HepG2 (cell line): ENCODE measurements around the gene LZTS2. TPM values are rescaled to one million over a fixed set of nuclear protein-coding genes. Genes with fewer than 3 reads are reported as not detected.
A peak's percentile ranks its signal among the peaks of the same experiment; 100 is the strongest.

Experiments
- BORCS8-MEF2B ChIP-seq: sonication (generic); formaldehyde crosslinking; IDR thresholded peaks from 2 replicates; pipeline ENCODE4 v1.8.0; 2022; ENCODE audit warnings: mild to moderate bottlenecking, missing genetic modification reagents
- EEA1 ChIP-seq: sonication (generic); formaldehyde crosslinking; IDR thresholded peaks from 2 replicates; pipeline ENCODE4 v1.5.1; 2020; ENCODE audit warnings: mild to moderate bottlenecking, missing genetic modification reagents, borderline replicate concordance
- FLYWCH1 ChIP-seq: sonication (generic); formaldehyde crosslinking; IDR thresholded peaks from 2 replicates; pipeline ENCODE4 v1.8.1; 2023; ENCODE audit warnings: mild to moderate bottlenecking, missing genetic modification reagents
- HDAC6 ChIP-seq: fragments of 200-600 bp; sonication (generic); IDR thresholded peaks from 2 replicates; pipeline ENCODE4 v1.7.0; 2017; ENCODE audit warnings: mild to moderate bottlenecking, antibody characterized with exemption, low read length, low read depth
- HMGXB4 ChIP-seq, 2 experiments: sonication (generic) in 1 of 2; formaldehyde crosslinking in 1 of 2; IDR thresholded peaks; 2 replicates each; pipeline versions ENCODE4 v1.4.0 to v1.6.1; 2018 to 2020; ENCODE audit warnings: missing genetic modification reagents in 2 of 2, borderline replicate concordance in 1 of 2, low read depth in 1 of 2, mild to moderate bottlenecking in 1 of 2, missing biosample characterization in 1 of 2
- IRF2 ChIP-seq: IDR thresholded peaks from 2 replicates; pipeline ENCODE4 v1.6.1; 2018; ENCODE audit warnings: missing genetic modification reagents, missing compliant biosample characterization
- MTA1 ChIP-seq: sonication (generic); formaldehyde crosslinking; IDR thresholded peaks from 2 replicates; pipeline ENCODE4 v1.4.0; 2020; ENCODE audit warnings: missing genetic modification reagents, mild to moderate bottlenecking, borderline replicate concordance
- RFXANK ChIP-seq: IDR thresholded peaks from 2 replicates; pipeline ENCODE4 v1.6.1; 2016
- SMARCC2 ChIP-seq: fragments of 450-650 bp; IDR thresholded peaks from 2 replicates; pipeline ENCODE4 v1.6.1; 2017; ENCODE audit warnings: antibody characterized with exemption, mild to moderate bottlenecking
- SNAPC2 ChIP-seq: sonication (generic); formaldehyde crosslinking; IDR thresholded peaks from 2 replicates; pipeline ENCODE4 v1.8.1; 2022; ENCODE audit warnings: mild to moderate bottlenecking, missing genetic modification reagents
- SP4 ChIP-seq: sonication (generic); formaldehyde crosslinking; IDR thresholded peaks from 2 replicates; pipeline ENCODE4 v1.8.1; 2023; ENCODE audit warnings: mild to moderate bottlenecking, missing genetic modification reagents
- SP5 ChIP-seq: IDR thresholded peaks from 2 replicates; pipeline ENCODE4 v1.6.1; 2016; ENCODE audit warnings: low read depth, borderline replicate concordance
- ZBTB3 ChIP-seq: sonication (generic); formaldehyde crosslinking; IDR thresholded peaks from 2 replicates; pipeline ENCODE4 v1.4.0; 2020; ENCODE audit warnings: low read depth, mild to moderate bottlenecking, moderate library complexity, missing genetic modification reagents, borderline replicate concordance
- ZNF205 ChIP-seq: IDR thresholded peaks from 2 replicates; pipeline ENCODE4 v1.6.1; 2018; ENCODE audit warnings: missing biosample characterization, missing genetic modification reagents
- ZNF24 ChIP-seq: fragments of 450-650 bp; IDR thresholded peaks from 2 replicates; pipeline ENCODE4 v1.6.1; 2017; ENCODE audit warnings: antibody characterized with exemption, mild to moderate bottlenecking
- ZNF335 ChIP-seq: sonication (generic); formaldehyde crosslinking; IDR thresholded peaks from 2 replicates; pipeline ENCODE4 v1.4.0; 2020; ENCODE audit warnings: missing genetic modification reagents
- ZNF672 ChIP-seq: sonication (generic); formaldehyde crosslinking; IDR thresholded peaks from 2 replicates; pipeline ENCODE4 v1.8.1; 2022; ENCODE audit warnings: missing genetic modification reagents
- polyA plus RNA-seq, 8 experiments: library from polyadenylated mRNA; depleted of rRNA in 3 of 8; stranded (reverse) in 7 of 8; unstranded in 1 of 8; fragments of >200 nt; fragmentation: Illumina TruSeq in 4 of 8; extraction: Trizol in 4 of 8; gene quantifications; 2 replicates each; pipeline versions ENCODE4 v1.2.1 to v1.2.3, GENCODE V29; 2011 to 2016; ENCODE audit warnings: low read depth in 4 of 8, missing spikeins in 1 of 8, mixed read lengths in 1 of 8; ENCODE audit not compliant: insufficient read depth in 1 of 8
- total RNA-seq, 5 experiments: library from RNA; depleted of rRNA; stranded (reverse); fragments of >200 nt; fragmentation: Illumina TruSeq; extraction: Trizol; gene quantifications; 2 replicates each; pipeline ENCODE4 v1.2.3, GENCODE V29; 2016; ENCODE audit warnings: low read depth in 1 of 5
- TF ChIP-seq, protein P1 (sequence below): sonication (generic); formaldehyde crosslinking; IDR thresholded peaks from 2 replicates; pipeline ENCODE4 v1.4.0; 2020; ENCODE audit warnings: missing genetic modification reagents
- TF ChIP-seq, protein P2 (sequence below): sonication (generic); formaldehyde crosslinking; IDR thresholded peaks from 2 replicates; pipeline ENCODE4 v1.5.0; 2020; ENCODE audit warnings: mild to moderate bottlenecking, missing genetic modification reagents, moderate library complexity

LZTS2 gene
- total and polyA plus RNA-seq, 2 of the 13 experiments (the other 11 are each of a cell fraction or from before 2014, with no cell fraction given), result 43.6 to 65.6 TPM

DNA sequence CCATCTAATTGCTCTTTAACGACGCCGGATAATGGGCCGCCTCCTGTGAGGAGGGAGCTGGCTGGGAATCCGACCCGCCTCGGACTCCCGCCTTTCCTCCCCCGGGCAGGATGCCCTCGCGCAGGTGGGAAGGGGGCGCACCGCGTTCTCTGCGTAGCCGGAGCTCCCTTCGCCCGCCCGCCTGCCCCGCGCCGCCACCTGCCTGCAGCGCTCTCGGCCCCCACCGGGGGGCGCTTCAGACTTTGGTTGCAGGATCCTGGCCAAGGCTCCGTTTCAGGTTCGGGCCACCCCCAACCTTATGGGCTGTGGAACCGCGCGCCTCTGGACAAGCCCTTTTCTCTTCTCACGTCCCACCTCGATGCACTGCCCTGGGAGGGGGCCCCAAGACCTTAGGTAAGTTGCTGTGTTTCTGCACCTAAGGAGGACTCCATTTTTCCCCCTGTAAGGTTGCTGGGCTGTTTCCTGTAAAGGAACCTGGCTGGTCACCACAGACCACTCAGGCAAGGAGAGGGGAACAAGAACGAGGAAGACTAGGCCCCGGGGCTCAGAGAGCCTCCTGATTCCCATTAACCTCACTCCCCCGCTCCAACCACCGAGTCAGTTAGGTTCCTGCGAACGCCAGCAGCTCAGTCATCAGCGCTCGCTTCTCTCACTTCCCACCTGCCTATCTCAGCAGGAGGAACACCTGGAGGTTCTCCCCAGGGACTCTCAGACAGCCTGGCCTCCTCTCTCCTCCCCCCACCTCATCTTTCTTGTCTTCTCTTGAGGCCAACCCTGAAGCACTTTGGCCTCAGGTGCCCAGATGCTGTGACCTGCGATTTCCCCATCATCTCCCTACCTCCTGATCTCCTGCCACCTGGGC is 50.8 kb downstream of the LZTS2 start (continued):
- TF ChIP-seq, protein P1, sequence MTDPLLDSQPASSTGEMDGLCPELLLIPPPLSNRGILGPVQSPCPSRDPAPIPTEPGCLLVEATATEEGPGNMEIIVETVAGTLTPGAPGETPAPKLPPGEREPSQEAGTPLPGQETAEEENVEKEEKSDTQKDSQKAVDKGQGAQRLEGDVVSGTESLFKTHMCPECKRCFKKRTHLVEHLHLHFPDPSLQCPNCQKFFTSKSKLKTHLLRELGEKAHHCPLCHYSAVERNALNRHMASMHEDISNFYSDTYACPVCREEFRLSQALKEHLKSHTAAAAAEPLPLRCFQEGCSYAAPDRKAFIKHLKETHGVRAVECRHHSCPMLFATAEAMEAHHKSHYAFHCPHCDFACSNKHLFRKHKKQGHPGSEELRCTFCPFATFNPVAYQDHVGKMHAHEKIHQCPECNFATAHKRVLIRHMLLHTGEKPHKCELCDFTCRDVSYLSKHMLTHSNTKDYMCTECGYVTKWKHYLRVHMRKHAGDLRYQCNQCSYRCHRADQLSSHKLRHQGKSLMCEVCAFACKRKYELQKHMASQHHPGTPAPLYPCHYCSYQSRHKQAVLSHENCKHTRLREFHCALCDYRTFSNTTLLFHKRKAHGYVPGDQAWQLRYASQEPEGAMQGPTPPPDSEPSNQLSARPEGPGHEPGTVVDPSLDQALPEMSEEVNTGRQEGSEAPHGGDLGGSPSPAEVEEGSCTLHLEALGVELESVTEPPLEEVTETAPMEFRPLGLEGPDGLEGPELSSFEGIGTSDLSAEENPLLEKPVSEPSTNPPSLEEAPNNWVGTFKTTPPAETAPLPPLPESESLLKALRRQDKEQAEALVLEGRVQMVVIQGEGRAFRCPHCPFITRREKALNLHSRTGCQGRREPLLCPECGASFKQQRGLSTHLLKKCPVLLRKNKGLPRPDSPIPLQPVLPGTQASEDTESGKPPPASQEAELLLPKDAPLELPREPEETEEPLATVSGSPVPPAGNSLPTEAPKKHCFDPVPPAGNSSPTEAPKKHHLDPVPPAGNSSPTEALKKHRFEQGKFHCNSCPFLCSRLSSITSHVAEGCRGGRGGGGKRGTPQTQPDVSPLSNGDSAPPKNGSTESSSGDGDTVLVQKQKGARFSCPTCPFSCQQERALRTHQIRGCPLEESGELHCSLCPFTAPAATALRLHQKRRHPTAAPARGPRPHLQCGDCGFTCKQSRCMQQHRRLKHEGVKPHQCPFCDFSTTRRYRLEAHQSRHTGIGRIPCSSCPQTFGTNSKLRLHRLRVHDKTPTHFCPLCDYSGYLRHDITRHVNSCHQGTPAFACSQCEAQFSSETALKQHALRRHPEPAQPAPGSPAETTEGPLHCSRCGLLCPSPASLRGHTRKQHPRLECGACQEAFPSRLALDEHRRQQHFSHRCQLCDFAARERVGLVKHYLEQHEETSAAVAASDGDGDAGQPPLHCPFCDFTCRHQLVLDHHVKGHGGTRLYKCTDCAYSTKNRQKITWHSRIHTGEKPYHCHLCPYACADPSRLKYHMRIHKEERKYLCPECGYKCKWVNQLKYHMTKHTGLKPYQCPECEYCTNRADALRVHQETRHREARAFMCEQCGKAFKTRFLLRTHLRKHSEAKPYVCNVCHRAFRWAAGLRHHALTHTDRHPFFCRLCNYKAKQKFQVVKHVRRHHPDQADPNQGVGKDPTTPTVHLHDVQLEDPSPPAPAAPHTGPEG (CRISPR knock-in tag), result peak; percentile 96
- TF ChIP-seq BORCS8-MEF2B (CRISPR knock-in tag), result no peak; the same call in 1 of the 2 replicates
- TF ChIP-seq SMARCC2, result no peak
- TF ChIP-seq ZNF24, result no peak
- TF ChIP-seq HDAC6, result no peak
- TF ChIP-seq ZNF205 (CRISPR knock-in tag), result 0 out of 2 replicates have a peak, but pooled peaks have one; percentile 50
- TF ChIP-seq SNAPC2, result no peak
- TF ChIP-seq IRF2 (CRISPR knock-in tag), result no peak
- TF ChIP-seq ZNF335 (CRISPR knock-in tag), result no peak
- TF ChIP-seq, protein P2, sequence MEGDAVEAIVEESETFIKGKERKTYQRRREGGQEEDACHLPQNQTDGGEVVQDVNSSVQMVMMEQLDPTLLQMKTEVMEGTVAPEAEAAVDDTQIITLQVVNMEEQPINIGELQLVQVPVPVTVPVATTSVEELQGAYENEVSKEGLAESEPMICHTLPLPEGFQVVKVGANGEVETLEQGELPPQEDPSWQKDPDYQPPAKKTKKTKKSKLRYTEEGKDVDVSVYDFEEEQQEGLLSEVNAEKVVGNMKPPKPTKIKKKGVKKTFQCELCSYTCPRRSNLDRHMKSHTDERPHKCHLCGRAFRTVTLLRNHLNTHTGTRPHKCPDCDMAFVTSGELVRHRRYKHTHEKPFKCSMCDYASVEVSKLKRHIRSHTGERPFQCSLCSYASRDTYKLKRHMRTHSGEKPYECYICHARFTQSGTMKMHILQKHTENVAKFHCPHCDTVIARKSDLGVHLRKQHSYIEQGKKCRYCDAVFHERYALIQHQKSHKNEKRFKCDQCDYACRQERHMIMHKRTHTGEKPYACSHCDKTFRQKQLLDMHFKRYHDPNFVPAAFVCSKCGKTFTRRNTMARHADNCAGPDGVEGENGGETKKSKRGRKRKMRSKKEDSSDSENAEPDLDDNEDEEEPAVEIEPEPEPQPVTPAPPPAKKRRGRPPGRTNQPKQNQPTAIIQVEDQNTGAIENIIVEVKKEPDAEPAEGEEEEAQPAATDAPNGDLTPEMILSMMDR, result peak; percentile 84
- TF ChIP-seq ZBTB3 (CRISPR knock-in tag), result no peak
- TF ChIP-seq MTA1 (CRISPR knock-in tag), result peak; percentile 19; the same call in 1 of the 2 replicates
- TF ChIP-seq EEA1 (CRISPR knock-in tag), result no peak
- TF ChIP-seq FLYWCH1 (CRISPR knock-in tag), result no peak
- no peak for TF ChIP-seq RFXANK
- TF ChIP-seq SP4 (CRISPR knock-in tag), result no peak
- TF ChIP-seq HMGXB4 (CRISPR knock-in tag; IDR thresholded peaks at IDR 0.05; ENCODE audit: borderline replicate concordance in 1 of 2, low read depth in 1 of 2), result peak; percentile 50 to 78; a peak in 3 of 4 replicates
- no peak for TF ChIP-seq ZNF672
- TF ChIP-seq SP5 (CRISPR knock-in tag), result no peak
